Lung (tissue), 12 donors: ENCODE results near the gene ACSF2. TPM values are rescaled to one million over a fixed set of nuclear protein-coding genes. Genes with fewer than 3 reads are reported as not detected.
A peak's percentile ranks its signal among the peaks of the same experiment; 100 is the strongest.

ENCODE experiments used
- ATAC-seq: fragments of 200-7000 bp; cut with Tn5 transposase; one replicate; pipeline ENCODE4 v1.9.1; 2020; ENCODE audit warnings: moderate number of reproducible peaks; ENCODE audit not compliant: insufficient read depth, low FRiP score
- DNase-seq, 3 donors: peaks; one replicate each; pipeline ENCODE4 v3.0.0-alpha.2; 2013 to 2017
- H3K27ac ChIP-seq, 2 donors: one replicate each; pipeline ENCODE4 v1.5.1; 2013; ENCODE audit warnings: mild to moderate bottlenecking in 2 of 2, moderate library complexity in 2 of 2, control low read depth in 1 of 2, inconsistent platforms in 1 of 2, low read depth in 1 of 2, low read length in 1 of 2
- H3K27me3 ChIP-seq, 3 donors: one replicate each; pipeline ENCODE4 v1.5.1; 2013; ENCODE audit warnings: low read length in 2 of 3; ENCODE audit not compliant: control insufficient read depth in 3 of 3, insufficient read depth in 3 of 3
- H3K36me3 ChIP-seq, 4 donors: one replicate each; pipeline ENCODE4 v1.5.1; 2013; ENCODE audit warnings: low read length in 4 of 4, mild to moderate bottlenecking in 1 of 4, moderate library complexity in 1 of 4; ENCODE audit not compliant: control insufficient read depth in 4 of 4, insufficient read depth in 4 of 4
- H3K4me1 ChIP-seq, 5 donors: one replicate each; pipeline ENCODE4 v1.5.1; 2013; ENCODE audit warnings: low read length in 5 of 5, mild to moderate bottlenecking in 2 of 5, moderate library complexity in 1 of 5; ENCODE audit not compliant: control insufficient read depth in 5 of 5, insufficient read depth in 5 of 5
- H3K4me3 ChIP-seq: one replicate; pipeline ENCODE4 v1.5.1; 2013; ENCODE audit warnings: mild to moderate bottlenecking, control low read depth, moderate library complexity
- H3K9ac ChIP-seq, 2 donors: one replicate each; pipeline ENCODE4 v1.5.1; 2013; ENCODE audit warnings: low read length in 2 of 2, control low read depth in 1 of 2; ENCODE audit not compliant: insufficient read depth in 1 of 2
- H3K9me3 ChIP-seq, 4 donors: one replicate each; pipeline ENCODE4 v1.5.1; 2013; ENCODE audit warnings: low read length in 3 of 4, mild to moderate bottlenecking in 1 of 4, moderate library complexity in 1 of 4; ENCODE audit not compliant: control insufficient read depth in 4 of 4, insufficient read depth in 3 of 4
- WGBS, 2 donors: extraction: QIAGEN DNeasy Blood & Tissue Kit; methylation state at CpG; one replicate each; pipeline ENCODE4 v1.1.7; 2013; 5-methylcytosine and 5-hydroxymethylcytosine counted together
- polyA plus RNA-seq, 2 donors: library from polyadenylated mRNA; stranded (reverse); fragments of 200-250 nt; gene quantifications; one replicate each; pipeline ENCODE4 v1.2.1, GENCODE V29; 2013
- total RNA-seq, 2 donors: library from RNA; depleted of rRNA in 1 of 2; stranded (reverse); fragments of >200 nt in 1 of 2; gene quantifications; one replicate each; pipeline ENCODE4 v1.2.1, GENCODE V29; 2014 to 2021
- TF ChIP-seq, protein P1 (sequence below): IDR thresholded peaks from 2 replicates; pipeline ENCODE4 v1.5.1; 2012; ENCODE audit warnings: mild to moderate bottlenecking; ENCODE audit errors: control extremely low read depth, extremely low read depth
- donor health status: control.
- donor health status: control.
- donor health status: Bipolar disorder and iron deficiency.
- donor health status: healthy.
- donor health status: DM: yes; HTN: yes; CAD: no.

Gene ACSF2
- total and polyA plus RNA-seq, 4 donors: 23.5 to 79.2 (median 70.9) TPM

DNA sequence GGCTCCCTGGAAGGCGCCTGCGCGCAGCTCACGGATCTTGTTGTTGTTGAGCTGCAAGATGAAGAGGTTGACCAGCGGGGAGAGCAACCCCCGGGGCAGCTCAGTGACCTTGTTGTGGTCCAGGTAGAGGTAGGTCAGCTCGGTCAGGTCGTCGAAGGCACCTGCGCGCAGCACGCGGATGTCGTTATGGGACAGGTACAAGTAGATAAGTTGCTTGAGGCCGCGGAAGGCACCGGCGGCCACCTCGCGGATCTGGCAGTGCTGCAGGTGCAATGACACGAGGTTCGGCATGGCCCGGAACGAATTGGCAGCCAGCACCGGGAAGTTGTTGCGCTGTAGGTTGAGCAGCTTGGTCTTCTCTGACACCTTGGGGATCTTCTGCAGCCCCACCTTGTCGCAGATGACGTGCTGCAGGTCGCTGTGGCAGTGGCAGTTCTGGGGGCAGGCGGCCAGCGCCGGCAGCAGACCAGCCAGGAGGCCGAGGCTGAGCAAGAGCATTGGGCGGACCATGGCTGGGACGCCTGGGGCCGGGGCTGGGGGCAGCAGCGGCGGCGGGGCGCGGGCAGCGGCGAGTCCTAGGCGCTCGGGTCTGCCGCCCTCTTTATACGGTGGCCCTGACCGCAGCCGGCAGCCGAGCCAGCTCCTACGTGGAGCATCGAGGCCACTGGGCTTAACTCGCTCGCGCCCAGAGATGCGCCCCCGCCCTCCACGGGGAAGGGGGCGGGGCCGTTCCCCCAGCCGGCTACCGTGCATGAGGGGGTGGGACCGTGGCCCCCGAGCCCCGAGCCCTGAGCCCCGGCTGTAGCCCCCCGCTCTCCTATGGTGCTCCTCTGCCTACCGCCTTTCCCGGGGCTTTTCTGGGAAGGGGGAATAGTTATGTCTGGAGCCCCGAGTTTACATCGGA is 42.5 kb downstream of the ACSF2 start, which contains the start of gene CHAD:
Gene CHAD, minus strand, starts transcription at position 577 of the 904 bp plus-strand sequence. Its CDS starts 67 bp downstream, at position 510.
- Histone ChIP-seq H3K9ac (no peak within 1 kb of the TSS), H3K36me3 (peaks cover 0 to 10% (median 2%) of the 10 kb centered on the region in 4 donors), H3K4me1 (peaks cover 0 to 17% (median 3%) of the 10 kb centered on the region in 5 donors), H3K27ac (no peak within 1 kb of the TSS), H3K4me3 (no peak within 1 kb of the TSS), H3K27me3 (peaks cover 0 to 24% (median 0%) of the 10 kb centered on the region in 3 donors), H3K9me3 (peaks cover 0 to 2% (median 0%) of the 10 kb centered on the region in 4 donors)
- DNase-seq (peak in 2 of 3 donors; percentile 37 to 38), ATAC-seq (no peak)
- 29 to 43% methylated on average over 54 to 71 of the region's 71 CpGs for WGBS, 2 donors
- TF ChIP-seq, protein P1, sequence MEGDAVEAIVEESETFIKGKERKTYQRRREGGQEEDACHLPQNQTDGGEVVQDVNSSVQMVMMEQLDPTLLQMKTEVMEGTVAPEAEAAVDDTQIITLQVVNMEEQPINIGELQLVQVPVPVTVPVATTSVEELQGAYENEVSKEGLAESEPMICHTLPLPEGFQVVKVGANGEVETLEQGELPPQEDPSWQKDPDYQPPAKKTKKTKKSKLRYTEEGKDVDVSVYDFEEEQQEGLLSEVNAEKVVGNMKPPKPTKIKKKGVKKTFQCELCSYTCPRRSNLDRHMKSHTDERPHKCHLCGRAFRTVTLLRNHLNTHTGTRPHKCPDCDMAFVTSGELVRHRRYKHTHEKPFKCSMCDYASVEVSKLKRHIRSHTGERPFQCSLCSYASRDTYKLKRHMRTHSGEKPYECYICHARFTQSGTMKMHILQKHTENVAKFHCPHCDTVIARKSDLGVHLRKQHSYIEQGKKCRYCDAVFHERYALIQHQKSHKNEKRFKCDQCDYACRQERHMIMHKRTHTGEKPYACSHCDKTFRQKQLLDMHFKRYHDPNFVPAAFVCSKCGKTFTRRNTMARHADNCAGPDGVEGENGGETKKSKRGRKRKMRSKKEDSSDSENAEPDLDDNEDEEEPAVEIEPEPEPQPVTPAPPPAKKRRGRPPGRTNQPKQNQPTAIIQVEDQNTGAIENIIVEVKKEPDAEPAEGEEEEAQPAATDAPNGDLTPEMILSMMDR: no peak

DNA sequence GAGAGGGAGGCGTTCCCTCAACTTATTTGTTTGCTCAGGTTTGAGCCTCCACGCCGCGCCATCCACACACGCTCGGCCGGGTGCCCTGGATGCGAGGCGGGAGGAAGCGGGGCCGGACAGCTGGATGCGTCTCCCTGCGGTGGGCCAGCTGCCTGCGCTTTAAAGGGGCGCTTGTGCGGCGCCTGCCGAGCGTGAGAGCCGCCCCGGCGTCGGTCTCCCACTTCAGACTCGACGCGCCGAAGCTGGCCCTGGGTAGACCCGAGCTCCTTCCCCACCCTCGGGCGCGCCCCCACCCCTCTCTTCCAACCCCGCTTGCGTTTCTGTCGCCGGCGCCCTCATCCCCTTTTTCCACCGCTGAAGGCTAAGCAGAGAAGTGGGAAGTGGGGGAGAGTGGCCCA is 43.2 kb downstream of the ACSF2 start:
- 11 to 16% methylated on average over 22 to 37 of the region's 37 CpGs for WGBS, 2 donors
- no peak overlapping the region for H3K9ac ChIP-seq
- peaks cover 0 to 17% (median 3%) of the 10 kb centered on the region in 5 donors for H3K4me1 ChIP-seq
- peaks cover 0 to 2% (median 0%) of the 10 kb centered on the region in 4 donors for H3K9me3 ChIP-seq
- H3K36me3 ChIP-seq: peaks cover 0 to 14% (median 3%) of the 10 kb centered on the region in 4 donors
- peak in 2 of 3 donors; percentile 39 to 42 for DNase-seq
- H3K4me3 ChIP-seq: no peak overlapping the region
- H3K27me3 ChIP-seq: peaks cover 0 to 24% (median 0%) of the 10 kb centered on the region in 3 donors
- ATAC-seq: no peak
- TF ChIP-seq, protein P1: no peak
- H3K27ac ChIP-seq: no peak overlapping the region

GRCh38 chr17:50469671-50470305 is 43.8 kb downstream of the ACSF2 start:
- no peak overlapping the region for H3K27ac ChIP-seq
- H3K9me3 ChIP-seq: peaks cover 0 to 2% (median 0%) of the 10 kb centered on the region in 4 donors
- ATAC-seq: no peak
- H3K4me1 ChIP-seq: peaks cover 0 to 17% (median 3%) of the 10 kb centered on the region in 5 donors
- DNase-seq: no peak
- 69 to 75% methylated on average over 18 to 19 of the region's 19 CpGs for WGBS, 2 donors
- TF ChIP-seq, protein P1: no peak
- peaks cover 0 to 14% (median 5%) of the 10 kb centered on the region in 4 donors for H3K36me3 ChIP-seq
- no peak overlapping the region for H3K9ac ChIP-seq
- H3K27me3 ChIP-seq: peaks cover 0 to 24% (median 0%) of the 10 kb centered on the region in 3 donors
- H3K4me3 ChIP-seq: no peak overlapping the region
